LNCaP clone FGC (cell line): ENCODE results near the gene OLR1.

Experiments used
- DNase-seq: peaks from one replicate; pipeline ENCODE4 v3.0.0-alpha.2; 2011; ENCODE audit warnings: low read depth
- H3K4me3 ChIP-seq: 2 replicates; pipeline ENCODE4 v1.5.1; 2011; ENCODE audit warnings: mild to moderate bottlenecking, low read depth, low read length, control low read depth
- TF ChIP-seq, protein P1 (sequence below): IDR thresholded peaks from 2 replicates; pipeline ENCODE4 v1.5.1; 2012; ENCODE audit warnings: mild to moderate bottlenecking; ENCODE audit not compliant: control insufficient read depth, insufficient read depth; ENCODE audit errors: extremely low read depth

OLR1 gene

DNA sequence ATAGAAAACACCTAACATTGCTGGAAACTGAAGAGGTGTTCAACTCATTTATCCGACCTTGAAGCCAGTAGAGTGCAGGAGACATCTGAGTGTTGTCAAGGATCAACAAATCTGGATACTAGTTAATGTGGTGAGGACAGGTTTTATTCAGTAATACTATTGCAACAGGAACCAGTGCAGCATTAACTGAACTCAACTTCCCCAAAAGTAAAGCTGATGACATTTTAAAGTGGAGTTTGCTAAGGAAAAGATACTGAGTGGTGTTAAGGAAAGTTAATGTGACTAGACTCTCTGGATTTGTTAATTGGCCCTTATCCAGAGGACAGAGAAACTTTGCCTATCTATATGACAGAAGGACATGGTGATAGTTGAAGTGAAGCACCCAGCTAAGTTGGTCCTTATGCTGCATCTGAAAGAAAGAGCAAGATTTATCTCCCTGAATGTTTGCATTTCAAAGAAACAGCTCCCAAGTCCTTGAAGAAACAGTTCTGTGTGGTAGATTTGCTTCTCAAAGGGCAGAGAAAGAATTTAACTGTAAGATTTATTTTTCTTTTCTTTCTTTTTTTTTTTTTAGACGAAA lies 40.7 kb downstream of the OLR1 start:
- no peak overlapping the region for H3K4me3 ChIP-seq
- DNase-seq: no peak
- TF ChIP-seq, protein P1, sequence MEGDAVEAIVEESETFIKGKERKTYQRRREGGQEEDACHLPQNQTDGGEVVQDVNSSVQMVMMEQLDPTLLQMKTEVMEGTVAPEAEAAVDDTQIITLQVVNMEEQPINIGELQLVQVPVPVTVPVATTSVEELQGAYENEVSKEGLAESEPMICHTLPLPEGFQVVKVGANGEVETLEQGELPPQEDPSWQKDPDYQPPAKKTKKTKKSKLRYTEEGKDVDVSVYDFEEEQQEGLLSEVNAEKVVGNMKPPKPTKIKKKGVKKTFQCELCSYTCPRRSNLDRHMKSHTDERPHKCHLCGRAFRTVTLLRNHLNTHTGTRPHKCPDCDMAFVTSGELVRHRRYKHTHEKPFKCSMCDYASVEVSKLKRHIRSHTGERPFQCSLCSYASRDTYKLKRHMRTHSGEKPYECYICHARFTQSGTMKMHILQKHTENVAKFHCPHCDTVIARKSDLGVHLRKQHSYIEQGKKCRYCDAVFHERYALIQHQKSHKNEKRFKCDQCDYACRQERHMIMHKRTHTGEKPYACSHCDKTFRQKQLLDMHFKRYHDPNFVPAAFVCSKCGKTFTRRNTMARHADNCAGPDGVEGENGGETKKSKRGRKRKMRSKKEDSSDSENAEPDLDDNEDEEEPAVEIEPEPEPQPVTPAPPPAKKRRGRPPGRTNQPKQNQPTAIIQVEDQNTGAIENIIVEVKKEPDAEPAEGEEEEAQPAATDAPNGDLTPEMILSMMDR: no peak

DNA sequence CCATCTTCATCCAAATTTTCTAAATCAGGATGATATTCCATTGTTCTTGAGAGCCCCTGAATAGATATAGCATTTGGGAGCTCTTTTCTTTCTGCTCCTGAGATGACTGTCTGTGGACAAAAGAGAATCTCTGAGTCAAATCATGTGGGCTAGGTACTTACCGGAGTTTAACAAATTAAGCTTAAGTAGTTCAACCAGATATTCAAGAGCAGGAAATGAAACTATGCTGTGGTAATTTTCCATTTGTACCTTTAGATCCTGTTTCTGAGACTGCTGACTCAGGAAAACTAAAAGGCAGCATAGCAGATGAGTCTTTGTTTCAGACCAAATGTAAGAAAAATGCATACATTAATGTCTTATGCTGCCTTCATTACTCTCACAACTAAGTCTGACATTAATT lies 41.9 kb downstream of the OLR1 start, which contains the start of gene CLEC7A:
CLEC7A (minus strand) TSS at position 158 of the 400 bp plus-strand sequence; CDS start at position 41, 117 bp downstream.
- H3K4me3 ChIP-seq: no peak within 1 kb of the TSS
- peak; percentile 28 for DNase-seq
- TF ChIP-seq, protein P1: no peak

DNA sequence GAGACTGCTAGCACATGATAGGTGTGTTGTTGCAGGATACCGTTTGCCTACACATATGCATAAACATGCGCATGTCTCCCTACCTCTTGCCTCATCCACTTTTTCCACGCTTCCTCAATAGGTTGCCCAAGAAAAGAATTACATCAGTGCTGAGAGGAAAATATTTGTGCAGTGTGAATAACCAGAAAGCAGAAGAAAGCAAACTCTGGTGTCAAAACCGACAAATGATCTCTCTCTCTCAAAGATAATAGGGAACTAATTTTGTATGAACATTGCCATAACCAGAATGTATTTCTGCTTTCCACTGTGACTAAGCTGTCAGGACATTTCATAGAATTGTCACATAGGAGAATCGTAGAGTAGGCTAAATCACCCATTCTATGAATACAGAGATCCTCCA lies 43.2 kb downstream of the OLR1 start:
- no peak for DNase-seq
- H3K4me3 ChIP-seq: no peak overlapping the region
- TF ChIP-seq, protein P1: no peak

DNA sequence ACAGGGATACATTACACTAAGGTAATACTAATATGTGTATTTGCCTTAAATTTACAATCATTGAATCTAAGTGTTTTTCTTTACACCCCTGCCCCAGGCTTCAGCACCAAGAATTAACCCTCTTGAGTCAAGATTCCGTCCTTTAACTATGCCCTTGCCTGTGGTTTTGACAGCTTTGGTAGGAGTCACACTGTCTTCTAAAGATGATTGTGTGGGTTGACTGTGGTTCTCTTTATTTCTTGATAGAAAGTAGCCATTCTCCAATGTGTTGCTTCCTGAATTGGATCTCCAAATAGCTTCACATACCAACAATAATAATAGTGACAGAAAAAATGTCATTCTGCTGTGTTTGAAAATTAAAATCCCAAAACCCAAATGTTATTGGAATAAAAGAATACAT lies 45.5 kb downstream of the OLR1 start:
- TF ChIP-seq, protein P1: no peak
- no peak overlapping the region for H3K4me3 ChIP-seq
- DNase-seq: no peak

DNA sequence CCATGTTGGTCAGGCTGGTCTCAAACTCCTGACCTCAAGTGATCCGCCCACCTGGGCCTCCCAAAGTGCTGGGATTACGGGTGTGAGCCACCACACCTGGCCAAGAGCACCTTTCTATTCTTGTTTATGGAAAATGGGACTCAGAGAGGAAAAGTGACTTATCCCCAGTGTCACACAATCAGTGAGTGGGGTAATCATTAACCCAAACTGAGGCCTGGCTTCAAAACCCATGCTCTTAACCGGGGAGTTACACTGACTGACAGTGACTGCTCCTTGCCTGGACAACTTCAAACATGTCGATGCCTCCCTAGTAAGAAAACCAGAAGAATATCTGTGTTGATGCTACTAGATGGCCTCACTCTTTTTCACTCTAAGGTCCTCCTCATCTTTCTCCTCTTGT lies 49.2 kb downstream of the OLR1 start:
- DNase-seq: no peak
- TF ChIP-seq, protein P1: no peak
- H3K4me3 ChIP-seq: no peak overlapping the region

DNA sequence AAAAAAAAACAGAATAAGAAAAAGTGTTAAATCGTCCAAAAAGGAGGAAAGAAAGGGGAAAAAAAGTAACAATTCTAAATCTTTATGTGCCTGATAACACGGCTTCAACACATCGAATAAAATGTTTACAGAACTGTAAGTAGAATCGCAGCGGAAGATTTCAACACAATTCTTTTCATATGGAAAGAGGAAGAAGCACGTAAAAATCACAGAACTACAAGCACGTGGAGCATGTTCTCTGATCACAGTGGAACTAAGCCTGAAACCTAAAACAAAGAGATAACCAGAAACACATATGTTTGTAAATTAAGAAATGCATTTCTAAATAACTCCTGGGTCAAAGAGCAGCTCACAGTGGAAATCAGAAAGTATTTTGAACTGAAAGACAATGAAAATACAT lies 50.7 kb downstream of the OLR1 start:
- no peak overlapping the region for H3K4me3 ChIP-seq
- no peak for DNase-seq
- TF ChIP-seq, protein P1: no peak

DNA sequence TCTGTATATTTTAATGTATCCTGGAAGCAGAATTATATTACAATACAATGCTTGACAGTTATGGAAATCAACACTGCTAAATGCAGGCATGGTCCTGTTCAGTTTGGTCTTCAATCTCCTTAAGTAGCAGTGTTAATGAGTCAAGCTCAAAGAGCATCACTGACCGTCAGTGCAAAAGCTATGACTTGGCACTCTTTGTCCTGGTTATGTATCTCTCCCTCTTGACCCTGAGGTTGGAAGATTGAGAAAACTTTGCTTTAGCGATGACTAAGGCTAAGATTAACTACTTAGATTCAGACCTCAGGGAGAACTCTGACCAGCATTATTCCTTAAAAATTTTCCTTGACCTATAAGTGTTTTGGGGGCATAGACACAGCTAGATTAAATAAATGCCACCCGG lies 52.9 kb downstream of the OLR1 start:
- DNase-seq: no peak
- H3K4me3 ChIP-seq: no peak overlapping the region
- TF ChIP-seq, protein P1: no peak
